Neural crest cell (in vitro differentiated cells): ENCODE data around the gene WDR89. TPM values are rescaled to one million over a fixed set of nuclear protein-coding genes. Genes with fewer than 3 reads are reported as not detected.

Experiments
- DNase-seq: peaks from one replicate; pipeline ENCODE4 v3.0.0; 2021; ENCODE audit warnings: low read depth, mixed read lengths, low spot score
- H3K27ac Mint-ChIP-seq: one replicate; pipeline ENCODE4 v1.8.0; 2021; ENCODE audit warnings: mild to moderate bottlenecking, mixed read lengths; ENCODE audit not compliant: unreplicated experiment
- H3K27me3 Mint-ChIP-seq: 2 replicates; pipeline ENCODE4 v1.8.0; 2021; ENCODE audit warnings: low read depth, mild to moderate bottlenecking, mixed read lengths
- H3K36me3 Mint-ChIP-seq: 2 replicates; pipeline ENCODE4 v1.8.0; 2021; ENCODE audit warnings: low read depth, mild to moderate bottlenecking, mixed read lengths
- H3K4me1 Mint-ChIP-seq: 2 replicates; pipeline ENCODE4 v1.8.0; 2021; ENCODE audit warnings: mixed read lengths
- H3K4me3 Mint-ChIP-seq: one replicate; pipeline ENCODE4 v1.8.0; 2021; ENCODE audit warnings: mild to moderate bottlenecking, mixed read lengths
- H3K9me3 Mint-ChIP-seq: 2 replicates; pipeline ENCODE4 v1.8.0; 2021; ENCODE audit warnings: mixed read lengths
- CTCF ChIP-seq: fragments of 200-600 bp; sonication (generic); conservative IDR thresholded peaks from 2 replicates; pipeline ENCODE4 v1.5.0; 2021; ENCODE audit warnings: antibody characterized with exemption, mild to moderate bottlenecking
- total RNA-seq: library from RNA; stranded (reverse); gene quantifications from 2 replicates; pipeline ENCODE4 v1.2.1, GENCODE V29; 2021

WDR89 gene
- total RNA-seq, 1 donor from 2014 or later = 23.6 TPM

- DNase-seq = no peak
- Mint-ChIP-seq H3K36me3 (peaks cover 11% of the 10 kb centered on the region), H3K9me3 (no peaks in the 10 kb centered on the region), H3K4me1 (no peaks in the 10 kb centered on the region), H3K27ac (no peak overlapping the region), H3K4me3 (no peak overlapping the region), H3K27me3 (no peaks in the 10 kb centered on the region)
- no peak for TF ChIP-seq CTCF
Observed at GRCh38 chr14:63678536-63678935, 36.9 kb upstream of the WDR89 start.

GRCh38 chr14:63677891-63678379 lies 36.3 kb upstream of the WDR89 start:
- TF ChIP-seq CTCF = no peak
- Mint-ChIP-seq H3K4me1 (no peaks in the 10 kb centered on the region), H3K4me3 (no peak overlapping the region), H3K9me3 (no peaks in the 10 kb centered on the region), H3K27ac (no peak overlapping the region), H3K36me3 (peaks cover 11% of the 10 kb centered on the region), H3K27me3 (no peaks in the 10 kb centered on the region)
- DNase-seq = no peak

GRCh38 chr14:63676615-63677014 lies 34.9 kb upstream of the WDR89 start:
- no peak for DNase-seq
- H3K4me1 Mint-ChIP-seq = no peaks in the 10 kb centered on the region
- no peaks in the 10 kb centered on the region for H3K9me3 Mint-ChIP-seq
- no peak for TF ChIP-seq CTCF
- no peak overlapping the region for H3K4me3 Mint-ChIP-seq
- H3K36me3 Mint-ChIP-seq = peaks cover 11% of the 10 kb centered on the region
- H3K27ac Mint-ChIP-seq = no peak overlapping the region
- no peaks in the 10 kb centered on the region for H3K27me3 Mint-ChIP-seq

GRCh38 chr14:63673886-63674497 lies 32.3 kb upstream of the WDR89 start:
- Mint-ChIP-seq H3K27me3 (no peaks in the 10 kb centered on the region), H3K27ac (no peak overlapping the region), H3K9me3 (no peaks in the 10 kb centered on the region), H3K4me1 (no peaks in the 10 kb centered on the region), H3K4me3 (no peak overlapping the region), H3K36me3 (peaks cover 2% of the 10 kb centered on the region)
- no peak for TF ChIP-seq CTCF
- no peak for DNase-seq

- DNase-seq = no peak
- no peaks in the 10 kb centered on the region for H3K9me3 Mint-ChIP-seq
- H3K27ac Mint-ChIP-seq = no peak overlapping the region
- no peaks in the 10 kb centered on the region for H3K27me3 Mint-ChIP-seq
- no peaks in the 10 kb centered on the region for H3K4me1 Mint-ChIP-seq
- no peak overlapping the region for H3K4me3 Mint-ChIP-seq
- H3K36me3 Mint-ChIP-seq = peaks cover 2% of the 10 kb centered on the region
- no peak for TF ChIP-seq CTCF
Observed at GRCh38 chr14:63673255-63673654, 31.6 kb upstream of the WDR89 start.
